ENCODE data around the gene APAF1.

DNA sequence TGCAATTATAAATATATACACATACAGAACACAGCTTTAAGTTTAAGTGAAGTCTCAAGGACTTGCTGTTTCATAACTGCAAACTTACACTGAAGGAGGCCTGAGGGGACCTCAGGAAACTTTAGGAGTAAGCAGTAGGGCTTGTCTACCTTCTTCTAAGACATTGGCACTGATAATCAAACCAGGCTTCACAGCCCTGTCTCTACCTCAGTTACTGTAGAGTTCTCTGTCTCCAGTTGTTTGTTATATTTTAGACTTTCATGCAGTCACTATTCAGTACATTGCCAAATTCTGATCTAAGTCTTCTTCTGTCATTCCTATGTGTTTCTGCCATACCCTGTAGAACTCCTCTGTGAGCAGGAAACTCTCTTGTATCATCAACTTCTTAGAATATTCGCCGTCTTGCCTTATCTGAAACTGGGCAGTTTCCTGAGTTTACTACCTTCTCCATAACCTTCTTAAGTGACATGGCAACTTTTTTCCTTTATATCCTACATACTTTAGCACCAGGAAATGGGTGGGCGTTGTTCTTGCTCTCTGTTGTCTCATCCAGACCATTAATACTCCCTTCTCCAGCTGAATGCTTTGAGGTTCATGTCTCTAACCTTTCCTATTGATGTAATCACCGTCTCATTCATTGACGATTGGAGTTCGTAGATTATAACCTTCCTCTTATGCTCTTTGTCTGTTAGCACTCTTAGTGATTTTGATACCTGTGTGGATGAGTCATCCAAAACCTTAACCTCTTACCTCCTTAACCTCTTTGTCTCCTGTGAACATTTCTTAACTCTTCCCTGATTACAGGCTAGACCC is 11.4 kb downstream of the APAF1 start:
- TF ChIP-seq, protein P1, sequence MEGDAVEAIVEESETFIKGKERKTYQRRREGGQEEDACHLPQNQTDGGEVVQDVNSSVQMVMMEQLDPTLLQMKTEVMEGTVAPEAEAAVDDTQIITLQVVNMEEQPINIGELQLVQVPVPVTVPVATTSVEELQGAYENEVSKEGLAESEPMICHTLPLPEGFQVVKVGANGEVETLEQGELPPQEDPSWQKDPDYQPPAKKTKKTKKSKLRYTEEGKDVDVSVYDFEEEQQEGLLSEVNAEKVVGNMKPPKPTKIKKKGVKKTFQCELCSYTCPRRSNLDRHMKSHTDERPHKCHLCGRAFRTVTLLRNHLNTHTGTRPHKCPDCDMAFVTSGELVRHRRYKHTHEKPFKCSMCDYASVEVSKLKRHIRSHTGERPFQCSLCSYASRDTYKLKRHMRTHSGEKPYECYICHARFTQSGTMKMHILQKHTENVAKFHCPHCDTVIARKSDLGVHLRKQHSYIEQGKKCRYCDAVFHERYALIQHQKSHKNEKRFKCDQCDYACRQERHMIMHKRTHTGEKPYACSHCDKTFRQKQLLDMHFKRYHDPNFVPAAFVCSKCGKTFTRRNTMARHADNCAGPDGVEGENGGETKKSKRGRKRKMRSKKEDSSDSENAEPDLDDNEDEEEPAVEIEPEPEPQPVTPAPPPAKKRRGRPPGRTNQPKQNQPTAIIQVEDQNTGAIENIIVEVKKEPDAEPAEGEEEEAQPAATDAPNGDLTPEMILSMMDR (conservative IDR thresholded peaks at IDR 0.05): no peak
- TF ChIP-seq EZH2 (IDR thresholded peaks at IDR 0.05; ENCODE audit: low read depth): no peak
